GM19099 (cell line): ENCODE measurements around the gene NACC2.

ENCODE experiments used
- POLR2A ChIP-seq: IDR thresholded peaks from 3 replicates; pipeline ENCODE4 v1.6.1; 2011; ENCODE audit warnings: low read depth; ENCODE audit not compliant: insufficient read length; ENCODE audit errors: extremely low read depth

NACC2 gene

DNA sequence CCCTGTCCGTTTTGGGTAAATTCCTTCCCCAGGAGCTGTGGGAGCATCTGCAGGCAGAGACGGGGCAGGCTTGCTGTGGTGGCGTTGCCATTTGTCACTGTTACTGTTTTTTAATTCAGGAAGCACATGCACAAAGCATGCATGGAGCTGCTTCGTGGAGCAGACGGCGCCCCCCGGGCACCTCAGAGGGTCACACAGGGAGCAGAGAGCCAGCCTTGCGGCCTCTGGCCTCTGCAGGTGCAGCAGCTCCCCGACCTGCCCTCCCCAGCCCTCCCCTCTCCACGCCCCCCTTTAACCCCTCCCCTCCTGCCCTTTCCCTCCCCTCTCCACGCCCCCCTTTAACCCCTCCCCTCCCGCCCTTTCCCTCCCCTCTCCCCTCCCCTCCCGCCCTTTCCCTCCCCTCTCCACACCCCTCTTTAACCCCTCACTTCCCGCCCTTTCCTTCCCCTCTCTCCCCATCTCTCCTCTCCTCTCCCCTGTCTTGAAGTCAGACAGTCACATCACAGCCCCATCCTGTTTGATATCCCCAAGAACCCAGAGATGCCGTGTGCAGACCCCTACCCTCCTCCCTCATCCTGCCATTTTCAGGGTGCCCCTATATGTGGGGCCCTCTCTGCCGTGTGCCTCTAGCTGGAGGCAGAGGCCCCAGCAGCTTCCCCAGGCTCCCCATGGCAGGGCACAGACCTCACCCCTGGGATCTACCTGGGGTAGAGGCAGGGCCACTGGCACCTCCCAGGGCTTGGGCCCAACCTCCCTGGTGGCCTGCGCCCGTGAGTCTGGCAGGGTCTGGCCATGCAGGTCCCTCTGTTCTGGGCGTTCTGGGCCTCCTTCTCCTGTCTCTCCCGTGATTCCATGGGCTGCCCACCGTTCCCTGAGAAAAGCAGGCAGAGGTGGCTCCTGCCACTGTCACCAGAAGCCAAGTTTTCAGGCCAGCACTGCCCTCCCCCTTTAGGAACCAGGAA is 104.3 kb downstream of the NACC2 start:
- TF ChIP-seq POLR2A = no peak

DNA sequence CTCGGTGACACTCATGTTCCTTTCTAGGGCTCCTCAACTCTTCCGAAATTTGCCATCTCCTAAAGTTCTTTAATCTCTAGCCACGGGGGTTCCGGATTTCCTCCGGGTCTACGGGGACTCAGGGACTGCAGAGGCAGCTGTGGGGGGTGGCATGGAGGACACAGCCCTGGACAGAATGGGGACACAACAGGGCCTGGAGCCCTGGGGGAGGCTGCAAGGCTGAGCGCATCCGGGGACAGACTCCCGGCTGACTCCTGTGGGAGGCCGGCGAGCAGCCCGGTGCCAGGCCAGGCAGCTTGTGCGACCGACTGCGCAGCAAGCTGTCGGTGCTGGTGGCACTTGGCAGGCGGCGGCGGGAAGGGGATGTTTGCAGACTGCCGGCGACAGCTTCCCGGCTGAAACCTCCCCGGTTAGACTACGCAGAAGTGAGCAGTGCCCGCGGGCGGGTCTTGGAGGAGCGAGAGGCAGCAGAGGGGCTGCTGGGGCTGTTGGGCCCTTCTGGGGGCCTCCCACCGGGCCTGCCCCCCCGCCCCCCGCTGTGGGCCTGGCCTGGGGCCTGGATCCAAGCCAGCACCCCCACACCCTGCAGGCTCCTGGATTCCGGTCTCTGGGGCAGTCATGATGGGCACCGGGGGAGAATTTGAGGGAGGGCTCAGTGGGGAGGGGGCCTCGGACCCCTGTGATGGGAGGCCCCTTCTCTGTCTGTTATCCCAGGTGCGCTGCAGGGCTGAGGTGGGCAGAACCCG is 105.2 kb downstream of the NACC2 start:
- no peak for TF ChIP-seq POLR2A

DNA sequence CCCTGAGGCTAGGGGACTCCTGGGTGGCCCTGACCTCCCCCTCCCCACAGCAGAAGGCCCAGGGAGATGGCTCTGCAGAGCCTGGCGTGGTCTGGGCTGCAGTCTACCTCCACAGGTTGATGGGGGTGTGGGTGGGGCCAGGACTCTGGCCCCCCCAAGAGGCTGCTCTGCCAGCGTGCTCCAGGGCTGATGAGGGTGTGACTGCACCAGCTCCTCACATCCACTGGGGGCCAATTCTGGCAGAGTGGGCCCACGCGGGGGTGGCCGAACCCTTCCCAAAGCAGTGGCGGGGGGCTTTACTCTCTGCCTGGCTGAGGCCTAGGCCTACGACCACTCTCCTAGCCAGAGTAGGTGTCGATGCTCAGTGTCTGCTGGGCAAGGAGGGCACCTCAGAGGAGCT is 105.9 kb downstream of the NACC2 start:
- TF ChIP-seq POLR2A = no peak

DNA sequence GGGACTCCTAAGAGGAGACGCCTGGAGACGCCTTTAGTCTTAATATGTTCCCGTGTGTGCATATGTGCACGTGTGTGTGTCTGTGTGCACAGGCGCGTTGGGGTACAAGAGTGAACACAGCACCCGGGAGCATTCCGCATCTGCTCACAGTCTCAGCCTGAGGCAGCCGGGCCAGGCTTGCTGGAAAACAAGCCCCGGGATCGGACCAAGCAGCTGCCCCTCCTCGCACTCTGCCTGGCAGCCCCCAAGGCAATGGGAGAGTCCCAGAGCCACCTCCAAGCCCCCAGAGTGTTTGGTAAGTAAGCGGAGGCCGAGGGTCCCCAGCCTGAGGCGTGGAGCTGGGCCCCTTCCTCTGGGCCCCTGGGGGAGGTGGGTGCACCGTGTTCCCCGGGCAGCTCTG is 106.6 kb downstream of the NACC2 start:
- TF ChIP-seq POLR2A = no peak

DNA sequence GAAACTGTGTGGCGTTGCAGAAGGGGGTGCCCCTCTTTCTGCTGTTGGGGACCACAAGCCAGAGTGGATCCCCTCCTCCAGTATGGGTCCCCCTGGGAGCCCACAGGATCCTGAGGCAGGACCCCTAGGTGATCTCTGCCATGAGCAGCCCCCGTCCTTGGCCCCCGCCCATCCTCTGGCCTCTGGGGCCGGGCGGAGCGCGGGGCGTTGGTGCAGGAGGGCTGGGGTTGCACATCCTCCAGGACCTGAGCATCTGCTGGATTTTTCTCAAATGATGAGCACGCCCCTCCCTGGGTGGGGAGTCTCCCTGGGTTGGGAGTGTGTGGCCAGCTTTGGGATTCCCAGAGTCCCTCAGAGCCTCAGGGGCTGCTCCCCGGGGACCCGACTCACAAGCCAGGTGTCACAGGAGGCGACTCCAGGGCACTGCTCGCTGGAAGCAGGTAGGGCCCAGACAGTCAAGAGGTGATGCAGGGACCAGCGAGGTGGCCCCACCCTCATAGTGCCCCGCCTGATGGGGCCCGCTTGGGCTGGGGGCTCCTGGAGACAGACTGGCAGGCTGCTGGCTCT is 107.2 kb downstream of the NACC2 start:
- TF ChIP-seq POLR2A = no peak

DNA sequence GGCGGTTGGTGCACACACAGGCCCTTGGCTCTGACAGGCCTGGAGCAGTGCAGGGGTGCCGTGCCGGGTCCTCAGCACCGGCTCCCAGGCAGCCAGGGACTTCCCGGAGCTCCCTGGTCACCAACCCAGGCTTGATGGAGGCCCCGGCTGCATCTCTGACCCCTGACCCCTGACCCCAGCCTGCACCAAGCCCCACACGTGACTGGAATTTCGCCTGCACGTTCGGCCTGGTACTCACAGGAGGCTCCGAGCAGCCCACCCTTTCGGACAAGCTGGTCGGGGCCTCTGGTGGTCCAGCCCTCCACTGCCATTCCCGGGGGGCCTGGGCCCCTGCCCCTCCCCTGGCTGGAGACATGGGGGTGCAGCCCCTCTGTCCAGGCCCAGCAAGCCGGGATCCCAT is 108.5 kb downstream of the NACC2 start:
- no peak for TF ChIP-seq POLR2A

DNA sequence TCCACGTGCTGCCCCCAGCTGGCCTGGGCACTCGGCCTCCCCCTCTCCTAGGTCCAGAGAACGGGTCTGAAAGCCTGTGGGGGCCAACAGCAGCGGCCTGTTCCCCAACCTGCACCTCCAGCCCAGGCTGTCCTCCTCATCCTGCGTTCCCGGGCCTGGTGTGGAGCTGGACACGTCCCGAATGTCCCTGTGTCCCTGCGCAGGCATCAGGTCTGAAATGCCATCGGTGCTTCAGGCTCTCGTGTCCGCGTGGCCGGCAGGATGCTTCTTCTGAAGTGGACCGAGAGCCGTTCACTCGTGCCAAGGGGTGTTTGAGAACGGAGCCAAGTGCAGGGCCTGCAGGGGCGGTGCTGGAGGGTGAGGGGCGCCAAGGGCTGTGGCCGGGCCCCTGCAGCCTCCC is 109.2 kb downstream of the NACC2 start:
- no peak for TF ChIP-seq POLR2A

DNA sequence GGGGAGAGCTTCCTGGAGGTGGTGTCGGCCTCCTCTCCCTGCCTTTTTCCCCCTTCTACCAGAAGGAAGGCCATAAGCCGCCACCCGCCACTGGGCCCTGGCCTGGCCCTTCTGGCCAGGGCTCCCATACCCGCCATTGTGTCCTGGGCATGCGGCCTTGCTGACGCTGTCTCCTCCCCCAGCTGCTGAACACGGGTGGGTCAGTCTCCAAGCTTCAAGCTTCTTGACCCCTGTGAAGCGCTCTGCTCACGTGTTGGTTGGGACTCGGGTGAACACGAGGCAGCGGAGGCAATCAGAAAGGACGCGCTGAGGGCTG is 109.7 kb downstream of the NACC2 start:
- no peak for TF ChIP-seq POLR2A

DNA sequence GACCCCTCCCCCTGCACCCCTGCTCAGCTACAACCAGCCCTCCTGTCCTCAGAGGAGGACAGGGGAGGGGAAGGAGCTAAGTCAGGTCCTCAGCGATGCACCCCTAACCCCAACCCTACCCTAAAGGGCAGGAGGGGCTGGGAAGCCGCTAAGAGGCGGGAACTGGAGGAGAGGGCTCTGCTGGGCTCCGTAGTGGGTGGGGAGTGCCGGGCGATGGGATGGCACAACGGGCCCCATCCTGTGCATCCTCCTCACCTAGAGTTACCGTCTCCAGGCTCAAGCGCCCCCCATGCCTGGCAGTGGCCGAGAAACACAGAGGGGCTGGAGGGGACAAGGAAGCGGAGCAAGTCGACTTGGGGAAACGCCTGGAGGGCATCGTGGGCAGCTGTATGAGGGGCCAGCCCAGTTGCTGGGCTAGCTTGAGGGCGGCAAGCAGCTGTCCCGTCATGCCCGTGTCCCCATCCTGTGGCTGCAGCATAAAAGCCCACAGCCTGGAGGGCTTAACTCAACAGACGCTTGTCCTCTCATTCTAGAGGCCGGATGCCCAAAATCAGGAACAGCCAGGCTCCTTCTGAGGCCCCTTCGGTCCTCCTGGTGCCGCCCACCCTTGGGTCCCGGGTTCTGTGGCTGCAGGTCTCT is 110.9 kb downstream of the NACC2 start:
- no peak for TF ChIP-seq POLR2A

DNA sequence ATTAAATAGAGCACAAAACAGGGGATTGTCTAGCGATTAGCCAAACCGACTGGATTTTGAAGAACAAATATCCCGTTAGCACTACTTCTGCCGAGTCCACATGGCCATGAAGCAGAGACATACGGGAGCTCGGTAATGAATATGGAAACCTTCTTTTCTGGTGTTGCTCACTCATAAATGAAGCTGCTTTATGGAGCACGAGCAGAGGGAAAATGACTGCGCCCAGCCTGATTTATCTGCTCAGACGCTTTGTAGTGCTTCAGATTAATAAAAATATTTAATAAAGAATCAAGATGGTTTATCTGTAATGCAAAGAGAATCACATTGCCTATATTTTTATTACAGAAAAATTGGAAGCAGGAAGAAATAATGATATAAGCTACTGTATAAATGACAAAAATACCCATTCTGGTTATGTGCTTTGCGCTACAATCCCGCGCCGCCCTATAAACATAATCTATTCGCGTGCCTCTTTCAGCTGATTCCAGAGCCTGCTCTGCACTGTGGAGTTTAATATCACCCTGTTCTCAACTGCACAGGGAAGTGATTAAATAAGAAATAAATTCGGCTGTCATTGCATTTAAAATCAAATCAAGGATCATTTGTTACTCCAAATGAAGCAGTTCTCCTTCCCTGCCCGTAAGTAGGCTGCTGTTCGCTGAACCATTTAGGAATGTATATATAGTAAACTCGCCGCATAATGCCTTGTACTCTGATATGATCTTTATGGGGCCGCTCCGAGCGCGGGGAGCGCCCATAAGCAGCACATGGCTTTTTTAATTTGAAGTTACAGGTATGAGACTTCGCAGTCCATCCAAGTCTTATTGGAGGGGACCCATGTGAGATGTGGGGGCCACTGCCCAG is 111.6 kb downstream of the NACC2 start:
- TF ChIP-seq POLR2A = no peak

DNA sequence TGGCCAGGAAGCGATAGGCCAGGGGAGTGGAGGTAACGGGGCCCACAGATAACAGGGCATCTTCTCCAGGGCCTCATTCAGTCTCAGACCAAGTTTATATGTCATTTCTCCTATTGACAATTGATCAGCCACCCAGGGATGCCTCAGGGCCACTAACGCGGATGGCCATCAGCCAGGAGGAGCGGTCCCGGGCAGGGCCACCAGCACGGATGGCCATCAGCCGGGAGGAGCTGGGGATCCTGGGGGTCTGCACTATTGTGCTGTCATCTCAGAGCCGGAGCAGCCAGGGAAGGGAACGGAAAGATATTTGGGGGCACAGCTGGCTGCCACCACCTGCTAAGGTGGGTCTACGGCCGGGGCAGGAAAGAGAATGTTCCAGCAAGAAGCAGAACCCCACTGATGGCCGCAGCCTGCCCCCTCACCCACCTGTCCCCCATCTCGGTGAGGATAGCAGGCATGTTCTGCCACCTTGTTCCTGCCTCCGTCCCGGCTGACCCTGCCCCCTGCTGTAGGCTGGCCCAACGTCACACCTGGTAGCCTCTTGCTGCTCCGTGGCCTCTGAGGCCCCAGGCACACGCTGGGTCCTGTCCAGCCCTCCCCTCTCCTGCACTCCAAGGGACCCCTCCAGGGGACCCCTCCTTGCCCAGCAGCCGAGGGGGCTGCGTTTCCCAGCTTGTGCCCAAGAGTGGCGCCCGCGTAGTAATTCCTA is 112.4 kb downstream of the NACC2 start:
- no peak for TF ChIP-seq POLR2A

DNA sequence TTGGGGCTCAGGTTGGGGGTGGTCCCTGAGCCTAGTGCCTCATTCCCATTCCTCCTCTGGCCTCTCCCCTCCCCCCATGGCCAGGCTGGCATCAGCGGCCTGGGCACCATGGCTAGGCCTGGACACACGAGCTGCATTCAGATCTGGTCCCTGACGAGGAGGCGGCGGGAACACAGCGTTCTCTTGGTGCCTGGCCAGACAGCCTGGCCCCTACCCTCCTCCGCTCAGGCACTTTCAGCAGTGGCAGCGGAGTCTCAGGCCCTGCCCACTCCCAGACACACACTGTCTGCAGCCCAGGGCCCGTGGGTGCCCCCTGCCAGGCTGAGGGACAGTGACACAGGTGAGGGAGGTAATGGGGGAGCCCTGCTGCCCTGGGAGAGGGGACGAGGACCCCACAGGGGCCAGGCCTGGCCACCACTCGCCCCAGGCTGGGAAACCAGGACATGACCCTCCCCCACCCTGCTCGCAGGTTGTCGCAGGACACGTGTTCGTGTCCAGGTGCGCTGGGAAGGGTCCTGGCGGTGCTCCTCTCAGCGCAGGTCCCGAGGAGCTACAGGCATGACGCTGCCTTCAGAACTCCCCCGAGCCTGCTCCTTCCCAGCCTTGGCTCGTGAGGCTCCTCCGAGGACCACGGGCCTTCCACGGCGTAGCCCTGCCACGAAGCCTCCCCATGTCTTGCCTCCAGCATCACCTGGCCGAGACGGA is 114.0 kb downstream of the NACC2 start:
- no peak for TF ChIP-seq POLR2A

DNA sequence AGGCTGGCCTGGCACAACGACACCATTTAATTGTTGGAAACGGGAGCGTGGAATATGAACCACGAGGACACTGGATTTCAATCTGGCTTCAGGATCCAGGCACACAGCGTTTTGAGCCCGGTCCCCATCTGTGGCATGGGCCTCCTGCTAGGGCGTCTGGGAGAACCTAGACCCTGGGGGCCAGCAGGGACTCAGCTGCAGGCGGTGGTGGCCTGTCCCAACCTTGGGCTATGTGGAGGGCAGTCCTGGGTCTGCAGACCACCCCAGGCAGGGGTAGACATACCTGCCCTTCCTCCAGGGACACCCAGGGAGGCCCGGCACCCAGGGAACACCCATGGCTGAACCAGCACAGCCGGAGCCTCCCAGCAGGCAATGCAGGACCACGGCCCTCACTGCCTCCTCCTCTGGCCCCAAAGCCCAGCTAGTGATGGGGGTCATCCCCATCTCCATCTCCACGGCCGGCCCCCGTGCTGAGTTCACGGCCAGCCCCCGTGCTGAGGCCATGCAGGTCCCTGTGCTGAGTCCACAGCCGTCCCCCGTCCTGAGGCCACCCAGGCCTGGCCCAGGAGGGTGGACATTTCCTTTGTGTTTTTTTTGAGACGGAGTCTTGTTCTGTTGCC is 115.4 kb downstream of the NACC2 start:
- TF ChIP-seq POLR2A = no peak
